Activated CD4-positive, alpha-beta T cell treated with anti-CD3 and anti-CD28 coated beads, Interleukin-2, amount 50 U/mL, for 16 hours (primary cell): ENCODE measurements around the gene RNF222.
"Not testable (repeated sequence)": the region's sequence is repeated elsewhere in the genome, so short reads cannot be mapped to it uniquely, and the experiment has no call there.

ENCODE experiments used
- DNase-seq: peaks from one replicate; pipeline ENCODE4 v3.0.0-alpha.2; 2020

RNF222 gene

GRCh38 chr17:8377422-8377821, 20.2 kb downstream of the RNF222 start:
- no peak for DNase-seq

- peak; percentile 93 for DNase-seq
Measured at GRCh38 chr17:8376271-8377067, 21.2 kb downstream of the RNF222 start, which contains the start of gene KRABD2. KRABD2 (minus strand) TSS chr17:8376704.

GRCh38 chr17:8375738-8376259, 21.8 kb downstream of the RNF222 start:
- DNase-seq = no peak

- not testable (repeated sequence) for DNase-seq
Measured at GRCh38 chr17:8373856-8374255, 23.8 kb downstream of the RNF222 start.

- DNase-seq = no peak
Measured at GRCh38 chr17:8372422-8372821, 25.2 kb downstream of the RNF222 start.

GRCh38 chr17:8371786-8372185, 25.8 kb downstream of the RNF222 start:
- DNase-seq = no peak

GRCh38 chr17:8369944-8370343, 27.7 kb downstream of the RNF222 start:
- DNase-seq = no peak

- DNase-seq = no peak
Measured at GRCh38 chr17:8368193-8368592, 29.4 kb downstream of the RNF222 start.

- DNase-seq = no peak
Measured at GRCh38 chr17:8366231-8366630, 31.4 kb downstream of the RNF222 start.

- DNase-seq = no peak
Measured at GRCh38 chr17:8365143-8365542, 32.5 kb downstream of the RNF222 start.

GRCh38 chr17:8362651-8363332, 34.8 kb downstream of the RNF222 start:
- no peak for DNase-seq

- no peak for DNase-seq
Measured at GRCh38 chr17:8360751-8361150, 36.9 kb downstream of the RNF222 start.

- no peak for DNase-seq
Measured at GRCh38 chr17:8360260-8360659, 37.4 kb downstream of the RNF222 start.

GRCh38 chr17:8359769-8360168, 37.9 kb downstream of the RNF222 start:
- DNase-seq = no peak

- DNase-seq = no peak
Measured at GRCh38 chr17:8357910-8358309, 39.7 kb downstream of the RNF222 start.

- DNase-seq = no peak
Measured at GRCh38 chr17:8354236-8354635, 43.4 kb downstream of the RNF222 start.

- no peak for DNase-seq
Measured at GRCh38 chr17:8353736-8354135, 43.9 kb downstream of the RNF222 start.

GRCh38 chr17:8350339-8350738, 47.3 kb downstream of the RNF222 start:
- DNase-seq = no peak

- not testable (repeated sequence) for DNase-seq
Measured at GRCh38 chr17:8347001-8347400, 50.6 kb downstream of the RNF222 start.

- no peak for DNase-seq
Measured at GRCh38 chr17:8345951-8346665, 51.5 kb downstream of the RNF222 start.

GRCh38 chr17:8345052-8345690, 52.5 kb downstream of the RNF222 start:
- DNase-seq = peak; percentile 15

GRCh38 chr17:8341456-8341855, 56.2 kb downstream of the RNF222 start:
- no peak for DNase-seq
